Kidney tubule cell (primary cell): ENCODE measurements around the gene MCC.

Source experiments
- DNase-seq: peaks from one replicate; pipeline ENCODE4 v3.0.0-alpha.2; 2018; ENCODE audit warnings: low spot score

Gene MCC

DNA sequence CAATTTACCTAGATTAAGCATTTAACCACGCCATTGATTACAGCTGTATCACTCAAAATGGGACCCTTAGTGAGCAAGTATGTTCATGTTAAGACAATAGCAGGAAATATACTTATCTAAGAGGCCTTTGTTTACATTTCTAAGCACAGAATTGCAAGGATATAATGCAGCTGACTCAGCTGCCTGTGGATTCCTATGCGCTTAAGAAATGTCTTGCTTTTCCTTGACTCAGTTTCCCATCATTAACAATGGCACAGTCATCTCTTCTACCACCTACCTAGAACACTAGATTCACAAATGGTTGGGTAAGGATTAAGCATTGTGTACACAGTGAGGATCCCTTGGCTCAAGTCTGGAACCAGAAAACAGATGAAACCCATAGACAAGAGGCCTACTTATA, 217.2 kb downstream of the MCC start:
- DNase-seq, result peak; percentile 65

DNA sequence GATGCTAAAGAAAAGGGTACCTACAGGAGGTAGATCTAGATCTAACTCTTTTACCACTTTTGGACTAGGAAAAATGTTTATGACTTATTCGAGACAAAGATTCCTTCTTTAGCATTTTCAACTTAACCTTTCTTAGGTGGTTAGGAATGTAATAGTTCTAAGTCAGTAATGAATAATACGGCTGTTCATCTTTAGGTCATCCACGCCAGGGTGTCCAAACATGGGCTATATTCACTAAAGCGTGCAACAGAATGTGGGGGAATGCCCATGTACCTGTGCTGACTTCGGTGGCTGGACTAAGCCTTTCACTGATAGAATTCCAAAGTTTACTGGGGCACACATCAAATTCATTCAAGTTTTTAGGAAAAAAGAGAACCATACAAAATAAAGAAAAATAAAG, 218.2 kb downstream of the MCC start:
- peak; percentile 66 for DNase-seq

DNA sequence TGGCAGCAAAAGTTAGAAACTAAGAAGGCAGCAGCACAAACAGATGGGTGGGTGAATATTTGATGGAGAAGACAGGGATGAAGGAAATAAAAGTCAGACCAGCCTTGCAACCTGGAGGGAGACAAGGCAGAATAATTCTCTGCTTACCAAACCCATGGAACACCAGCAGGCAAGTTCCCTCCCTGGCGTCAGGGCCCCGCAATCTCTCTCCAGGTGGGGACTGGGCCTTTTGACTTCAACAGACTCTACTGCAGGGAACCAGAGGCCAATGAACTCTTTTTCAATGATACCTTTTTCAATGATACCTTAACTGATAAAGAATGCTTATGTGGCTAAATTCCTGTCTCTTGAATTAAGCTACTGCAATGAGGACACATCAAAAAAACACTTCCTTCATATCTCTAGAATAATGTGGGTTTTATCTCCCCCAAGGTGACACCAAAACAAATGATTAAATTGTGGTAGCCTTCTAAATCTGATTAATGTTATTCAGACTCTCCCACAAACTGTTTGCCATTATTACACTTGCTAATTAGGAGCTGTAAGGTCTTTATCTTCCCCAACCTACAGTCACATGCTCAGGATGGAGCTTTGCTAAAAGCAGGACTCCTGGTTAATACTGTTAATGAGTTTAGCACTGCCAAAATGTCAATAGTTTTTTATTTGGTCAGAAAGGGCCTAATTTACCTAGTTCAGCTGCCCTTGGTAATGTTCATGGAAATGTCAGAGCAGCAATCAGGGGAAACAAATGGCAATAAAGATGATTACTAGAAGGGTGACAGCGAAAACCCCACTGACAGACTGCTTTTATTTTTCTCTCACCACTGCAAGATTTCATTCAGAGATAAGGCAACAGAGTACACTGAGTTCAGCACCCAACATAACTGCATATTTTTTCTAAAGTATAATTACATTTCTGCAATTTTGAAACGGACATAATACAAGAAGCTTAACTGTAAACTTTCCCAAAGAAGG, 218.9 kb downstream of the MCC start:
- no peak for DNase-seq

DNA sequence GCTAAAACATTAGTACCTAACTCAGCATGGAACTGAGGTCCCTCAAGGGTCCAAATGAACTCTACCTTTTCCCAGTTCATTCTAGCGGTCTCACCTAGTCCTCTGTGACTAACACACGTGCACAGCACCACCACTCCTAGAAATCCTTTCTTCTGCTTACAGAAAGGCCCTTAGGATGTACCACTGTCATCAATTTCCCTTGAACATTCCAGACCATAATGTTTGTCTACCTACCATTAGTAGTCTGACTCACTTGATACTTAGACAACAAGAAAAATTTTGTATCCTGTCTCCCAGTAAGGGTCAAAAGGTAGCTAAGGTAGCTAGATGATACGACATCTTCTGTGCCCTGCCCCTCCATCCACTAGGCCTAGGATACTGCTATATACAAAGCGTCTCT, 220.0 kb downstream of the MCC start:
- DNase-seq, result peak; percentile 57

DNA sequence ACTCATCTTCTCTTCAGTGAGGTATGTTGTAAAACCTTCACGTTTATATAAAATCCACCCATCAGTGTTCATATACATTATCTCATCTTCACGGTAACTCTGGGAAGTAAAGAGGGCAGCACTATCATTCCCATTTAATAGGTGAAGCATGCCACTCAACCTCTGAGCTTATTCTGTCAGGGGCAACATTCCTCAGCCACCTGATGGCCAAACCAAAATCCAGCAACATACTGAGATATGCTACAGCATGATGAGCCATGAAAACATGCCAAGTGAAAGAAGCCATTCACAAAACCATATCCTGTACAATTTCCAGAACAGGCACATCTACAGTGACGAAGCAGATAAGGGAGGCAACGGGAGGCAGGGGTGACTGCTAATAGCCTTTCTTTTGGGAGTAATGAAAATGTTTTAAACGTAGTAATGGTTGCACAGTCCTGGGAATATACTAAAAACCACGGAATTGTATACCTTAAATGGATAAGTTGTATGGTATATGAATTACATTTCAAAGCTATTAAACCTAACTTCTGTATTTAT, 220.8 kb downstream of the MCC start:
- no peak for DNase-seq

DNA sequence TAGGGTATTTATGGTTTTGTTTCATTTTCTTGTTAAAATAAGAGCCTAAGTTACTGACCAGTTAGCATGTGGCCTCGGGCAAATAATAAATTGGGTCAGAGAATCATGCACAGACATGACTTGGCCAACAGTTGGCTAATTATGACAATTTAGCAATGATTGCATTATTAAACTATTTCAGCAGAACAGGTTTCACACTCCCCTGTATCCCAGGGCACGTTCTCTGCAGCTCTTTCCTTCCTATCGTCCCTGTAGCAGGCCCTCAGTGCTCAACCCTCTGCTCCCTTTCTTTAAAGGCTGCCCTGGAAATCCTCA, 221.4 kb downstream of the MCC start:
- DNase-seq, result no peak

DNA sequence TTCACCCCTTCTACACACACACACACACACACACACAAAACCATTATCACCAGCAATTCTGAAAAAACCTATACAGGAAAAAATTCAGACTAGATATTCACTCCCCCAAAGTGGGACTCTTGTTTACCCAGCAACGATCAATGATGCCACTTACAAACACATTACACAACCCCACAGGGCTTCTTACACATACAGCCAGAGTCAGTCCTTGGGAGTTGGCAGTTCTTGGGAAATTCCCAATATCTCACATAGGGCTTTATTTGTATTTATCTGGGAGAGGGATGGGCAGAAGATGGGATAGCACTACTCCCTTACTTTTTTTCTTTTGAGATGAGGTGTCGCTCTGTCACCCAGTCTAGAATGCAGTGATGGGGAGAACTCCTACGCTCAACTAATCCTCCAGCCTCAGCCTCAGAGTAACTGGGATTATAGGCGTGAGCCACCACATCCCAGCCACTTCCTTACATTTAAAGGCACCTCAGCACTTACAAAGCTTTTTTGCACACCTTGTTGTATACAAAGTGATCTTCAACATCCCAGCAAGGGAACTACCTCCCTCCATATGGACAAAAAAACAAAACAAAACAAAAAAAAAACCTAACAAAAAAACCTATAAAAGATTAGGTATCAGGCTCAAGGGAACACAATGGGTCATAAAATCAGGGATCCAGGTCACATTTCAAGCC, 221.9 kb downstream of the MCC start:
- DNase-seq, result peak; percentile 72

DNA sequence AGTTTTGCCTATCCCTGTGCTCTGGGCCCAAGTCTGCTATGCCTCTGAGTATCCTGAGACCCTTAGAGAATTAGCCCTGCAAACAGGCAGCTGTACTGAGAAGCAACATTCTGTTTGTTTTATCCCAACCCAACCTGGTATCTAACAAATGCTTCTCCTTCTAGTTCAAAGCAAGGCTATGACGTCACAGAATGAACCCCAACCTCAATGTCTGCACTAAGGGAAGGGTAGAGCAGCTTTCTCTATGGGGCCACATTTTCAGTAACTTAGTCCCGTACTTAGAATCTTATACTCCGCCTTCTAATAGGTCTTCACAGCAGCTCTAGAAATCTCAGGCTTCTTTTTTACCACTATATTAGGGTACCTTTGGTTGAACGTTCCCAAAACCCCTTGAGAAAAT, 223.1 kb downstream of the MCC start:
- DNase-seq, result no peak

DNA sequence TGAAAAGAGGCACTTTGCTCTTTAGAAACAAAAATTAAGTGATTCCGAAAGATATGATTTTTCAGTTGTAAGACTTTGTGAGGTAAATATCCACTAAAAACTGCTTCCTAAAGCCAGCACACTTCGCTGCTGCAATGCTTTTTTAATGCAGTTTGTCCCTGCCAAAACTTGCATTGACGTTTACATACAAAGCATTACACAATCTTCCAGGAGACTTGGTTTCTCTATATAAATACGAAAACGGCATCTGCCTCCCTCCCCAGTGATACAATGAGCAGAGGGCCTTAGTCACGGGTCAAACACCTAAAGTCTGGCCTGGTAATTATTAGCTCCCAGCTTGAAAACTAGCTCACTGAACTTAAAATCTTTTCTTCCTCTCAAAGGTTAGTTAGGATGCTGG, 224.2 kb downstream of the MCC start:
- DNase-seq, result peak; percentile 71

DNA sequence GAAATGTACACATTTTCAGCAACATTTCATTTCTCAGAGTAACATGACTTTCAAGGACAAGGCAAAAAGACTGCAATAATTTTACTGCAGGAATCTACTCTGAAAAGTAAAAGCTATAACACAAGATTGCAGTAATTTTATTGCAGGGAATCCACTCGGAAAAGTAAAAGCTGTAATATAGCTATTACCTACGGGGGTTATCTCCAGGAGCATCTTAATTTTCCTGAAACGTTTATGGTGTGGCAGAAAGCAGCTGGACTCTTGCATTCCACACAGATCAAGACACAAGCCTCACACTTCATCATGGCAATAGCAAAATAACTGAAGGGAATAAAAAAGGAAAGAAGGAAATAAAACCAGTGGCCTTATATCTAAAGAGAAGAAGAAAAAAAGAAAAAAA, 224.7 kb downstream of the MCC start:
- DNase-seq, result no peak

DNA sequence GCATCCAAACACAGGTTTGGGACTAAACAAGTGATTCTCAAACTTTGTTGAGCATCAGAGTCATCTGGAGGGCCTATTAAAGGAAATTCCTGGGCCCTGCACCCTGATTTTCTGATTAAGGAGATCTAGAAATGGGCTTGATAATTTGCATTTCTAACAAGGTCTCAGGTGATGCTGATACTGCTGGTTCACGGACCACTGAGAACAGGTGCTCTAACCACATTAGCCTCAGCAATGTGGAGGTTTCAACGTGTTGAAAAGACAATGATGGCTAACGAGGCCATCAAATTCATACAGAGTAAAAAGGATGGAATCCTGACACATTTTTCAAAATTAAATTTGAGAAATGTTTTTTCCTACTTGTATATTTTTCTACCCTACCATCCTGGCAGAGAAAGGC, 225.6 kb downstream of the MCC start:
- DNase-seq, result no peak

DNA sequence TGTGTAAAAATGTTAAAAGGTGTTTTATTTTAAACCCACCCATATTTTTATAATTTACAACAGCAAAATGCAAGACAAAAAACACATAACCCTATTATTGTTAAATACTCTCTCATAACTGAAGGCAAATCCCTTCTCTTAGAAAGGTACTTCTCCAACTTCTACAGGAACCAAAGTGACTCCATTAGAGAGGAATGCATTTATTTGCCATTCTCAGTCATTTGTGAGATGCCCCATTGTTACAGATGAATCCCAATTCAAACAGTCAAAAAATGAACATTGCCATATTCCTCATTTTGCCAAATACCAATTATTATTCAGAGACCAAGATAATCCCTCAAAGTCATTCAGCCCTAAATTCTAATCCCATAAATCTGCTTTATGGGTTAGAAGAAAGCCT, 229.2 kb downstream of the MCC start:
- no peak for DNase-seq

DNA sequence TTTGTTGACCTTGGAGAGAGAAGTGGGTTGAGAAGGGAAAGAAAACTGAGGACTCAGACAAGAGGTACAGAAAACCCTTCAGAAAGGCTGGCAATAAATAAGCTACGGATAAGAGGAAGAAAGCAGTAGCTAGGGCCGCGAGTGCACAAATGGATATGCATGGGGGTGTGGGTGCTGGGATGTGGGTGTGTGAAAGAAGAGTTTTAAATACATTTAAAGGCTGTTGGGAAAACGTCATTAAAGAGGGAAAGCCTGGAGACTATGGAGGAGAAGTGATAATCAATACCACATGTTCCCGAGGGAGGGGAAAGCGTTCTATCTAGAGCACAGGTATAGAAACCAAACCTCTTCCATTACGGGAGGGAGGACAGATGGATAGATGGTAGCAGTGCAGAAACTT, 230.7 kb downstream of the MCC start:
- DNase-seq, result no peak

DNA sequence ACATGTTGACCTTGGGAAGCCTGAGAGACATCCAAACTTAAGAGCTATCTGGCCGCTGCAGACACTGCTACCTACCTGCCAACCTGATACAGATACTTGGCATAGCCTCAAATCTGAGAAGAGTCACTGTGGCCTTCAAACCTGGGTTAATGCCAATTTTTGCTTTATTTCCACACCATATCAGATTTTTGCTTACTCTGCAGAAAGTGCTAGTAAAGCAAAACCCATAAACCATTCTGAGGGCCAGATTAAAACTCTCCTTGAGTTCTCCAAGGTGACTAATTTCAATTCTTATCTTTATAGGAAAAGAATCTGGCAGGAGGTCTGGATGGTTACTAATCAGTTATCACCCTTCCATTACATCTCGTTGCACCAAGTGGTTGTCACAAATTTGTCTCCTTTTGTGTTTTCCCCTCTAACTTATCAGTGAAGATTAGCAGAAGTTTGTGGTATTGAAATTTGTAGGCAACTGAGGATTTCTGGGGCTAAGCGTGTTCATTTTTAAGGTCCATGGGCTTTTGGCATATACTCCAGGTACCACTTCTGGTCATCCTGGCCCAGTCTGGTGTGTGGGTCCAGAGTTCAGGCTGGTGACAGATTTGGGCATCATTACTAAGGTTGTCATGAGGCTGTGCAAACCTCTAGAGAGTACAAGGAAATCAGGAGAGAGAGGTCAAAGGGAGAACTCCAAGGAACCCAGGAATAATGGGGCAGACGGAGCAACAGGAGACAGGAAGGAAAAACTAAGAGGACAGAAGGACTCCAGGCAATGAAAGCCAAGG, 231.4 kb downstream of the MCC start:
- no peak for DNase-seq

DNA sequence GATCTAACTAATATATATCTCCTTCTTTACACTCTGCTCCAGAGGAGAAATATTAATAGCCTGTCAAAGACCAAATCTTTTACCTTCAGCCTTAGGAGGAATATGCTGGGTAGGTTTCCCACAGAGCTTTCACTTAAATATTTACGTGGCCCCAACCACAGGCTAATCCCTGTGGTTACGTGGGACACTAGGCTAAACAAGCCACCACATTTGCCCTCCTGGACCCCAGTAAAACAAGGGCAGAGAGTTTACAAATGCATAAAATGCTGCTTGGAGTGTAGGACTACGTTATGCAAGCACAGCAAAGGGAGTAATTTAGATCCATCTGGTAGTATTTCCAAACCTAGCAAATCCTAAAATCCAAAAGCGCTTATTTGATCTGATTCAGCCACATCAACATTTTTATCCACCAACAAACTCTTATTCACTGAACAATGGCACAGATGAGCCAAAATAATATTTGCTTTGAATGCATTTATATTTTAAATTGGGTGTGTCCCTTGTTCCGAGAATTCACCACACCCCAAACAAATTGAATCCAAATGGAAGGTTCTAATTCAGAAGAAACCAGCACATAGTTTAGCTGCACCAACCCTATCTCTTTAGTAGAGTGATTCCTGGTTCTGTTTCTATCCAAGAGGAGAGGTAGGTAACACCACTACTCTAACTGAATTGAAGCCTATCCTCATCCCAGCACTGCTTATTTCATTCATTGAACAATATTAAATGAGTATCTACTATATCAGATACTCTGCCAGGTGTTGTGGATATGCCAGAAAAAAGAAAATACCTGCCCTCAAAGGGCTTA, 232.5 kb downstream of the MCC start:
- DNase-seq, result no peak

DNA sequence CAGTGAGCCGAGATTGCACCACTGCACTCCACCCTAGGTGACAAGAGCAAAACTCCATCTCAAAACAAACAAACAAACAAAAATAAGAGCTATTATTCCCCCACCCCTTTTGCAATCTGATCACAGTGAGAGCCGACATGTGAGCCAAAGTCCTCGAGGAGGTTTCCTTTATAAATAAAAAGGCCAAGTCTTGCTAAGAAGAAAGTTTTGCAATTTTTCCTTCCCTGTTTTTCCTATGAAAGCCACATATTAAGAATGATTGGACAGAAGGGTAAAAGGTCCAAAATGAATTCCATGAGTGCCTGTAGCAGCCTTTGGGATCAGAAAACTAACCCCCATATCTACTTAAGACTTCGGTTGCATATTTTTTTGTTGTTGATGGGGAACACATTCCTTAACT, 233.1 kb downstream of the MCC start:
- DNase-seq, result no peak

DNA sequence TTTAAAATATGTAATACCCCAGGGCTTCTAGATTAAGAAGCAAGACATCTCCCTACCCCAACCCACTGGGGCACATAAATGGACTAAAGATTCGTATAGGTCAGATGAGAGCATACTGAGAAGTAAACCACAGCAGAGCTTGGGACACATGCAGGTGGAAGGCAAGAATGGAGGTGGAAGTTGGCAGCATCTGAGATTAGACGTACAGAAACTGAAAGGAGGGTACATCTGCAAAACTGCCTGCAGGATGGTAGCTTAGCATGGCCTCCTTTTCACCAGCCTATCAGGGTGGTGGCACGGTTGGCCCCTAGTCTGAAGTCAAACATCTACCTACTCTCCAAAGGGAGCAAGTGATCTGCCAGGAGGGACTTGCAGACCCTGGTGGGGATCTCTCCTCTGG, 235.2 kb downstream of the MCC start:
- no peak for DNase-seq

DNA sequence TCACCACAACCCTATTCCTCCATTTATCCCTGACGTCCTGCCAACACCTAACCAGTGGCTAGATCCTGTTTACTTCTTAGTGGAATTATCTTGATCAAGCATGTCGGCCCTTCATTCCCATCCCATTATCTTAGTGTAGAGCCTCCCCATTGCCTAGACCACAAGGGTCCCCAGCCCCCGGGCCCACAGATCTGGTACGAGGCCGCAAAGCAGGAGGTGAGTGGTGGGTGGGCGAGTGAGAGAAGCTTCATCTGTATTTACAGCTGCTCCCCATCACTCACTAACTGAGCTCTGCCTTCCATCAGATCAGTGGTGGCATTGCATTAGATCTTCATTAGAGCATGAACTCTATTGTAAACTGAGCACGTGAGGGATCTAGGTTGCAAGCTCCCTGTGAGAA, 236.2 kb downstream of the MCC start:
- DNase-seq, result no peak

DNA sequence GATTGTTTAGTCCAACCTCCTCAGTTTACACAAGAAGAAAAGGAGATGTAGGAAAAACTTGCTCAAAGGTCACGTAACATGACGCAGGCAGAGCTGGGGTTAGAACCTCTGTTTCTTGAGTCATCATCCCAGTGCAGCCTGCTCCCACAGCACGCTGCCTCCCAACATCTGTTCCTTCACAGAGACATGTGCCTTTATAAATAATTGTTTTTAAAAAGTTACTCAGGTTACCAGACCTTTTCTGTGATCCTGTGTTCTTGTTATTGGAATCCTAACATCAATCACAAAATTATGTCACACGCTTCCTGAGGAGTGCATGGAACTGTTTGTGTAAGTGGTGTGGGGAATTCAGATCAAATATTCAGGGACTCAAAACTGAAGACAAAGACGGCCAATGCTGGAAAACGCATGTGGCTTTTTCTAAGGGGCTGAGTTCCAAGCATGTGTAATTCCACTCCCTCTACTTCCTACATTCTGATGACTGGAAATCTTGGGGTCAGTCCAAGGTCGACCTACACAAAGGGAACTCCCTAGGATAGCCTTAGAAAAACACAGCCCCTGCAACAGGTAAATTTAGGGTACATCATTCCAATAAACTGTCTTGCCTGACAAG, 237.8 kb downstream of the MCC start:
- no peak for DNase-seq

DNA sequence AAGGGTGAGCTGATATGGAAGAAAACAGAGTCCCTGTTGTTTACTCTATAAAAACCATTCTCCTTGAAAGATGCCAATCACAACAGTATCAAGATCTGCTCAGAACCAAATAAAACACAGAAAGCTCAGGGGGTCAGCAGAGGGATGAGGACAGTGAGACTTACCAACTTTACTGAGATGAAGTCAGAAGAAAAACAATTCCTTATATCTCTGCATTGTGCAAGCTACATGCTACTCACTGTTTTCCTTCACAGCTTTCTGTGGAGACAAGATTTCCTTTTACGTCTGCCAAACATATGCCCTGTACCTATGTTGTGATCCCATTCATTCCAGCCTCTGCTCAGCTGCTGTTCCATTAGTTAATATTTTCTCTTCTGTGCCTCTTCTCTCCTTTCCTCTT, 239.0 kb downstream of the MCC start:
- no peak for DNase-seq

DNA sequence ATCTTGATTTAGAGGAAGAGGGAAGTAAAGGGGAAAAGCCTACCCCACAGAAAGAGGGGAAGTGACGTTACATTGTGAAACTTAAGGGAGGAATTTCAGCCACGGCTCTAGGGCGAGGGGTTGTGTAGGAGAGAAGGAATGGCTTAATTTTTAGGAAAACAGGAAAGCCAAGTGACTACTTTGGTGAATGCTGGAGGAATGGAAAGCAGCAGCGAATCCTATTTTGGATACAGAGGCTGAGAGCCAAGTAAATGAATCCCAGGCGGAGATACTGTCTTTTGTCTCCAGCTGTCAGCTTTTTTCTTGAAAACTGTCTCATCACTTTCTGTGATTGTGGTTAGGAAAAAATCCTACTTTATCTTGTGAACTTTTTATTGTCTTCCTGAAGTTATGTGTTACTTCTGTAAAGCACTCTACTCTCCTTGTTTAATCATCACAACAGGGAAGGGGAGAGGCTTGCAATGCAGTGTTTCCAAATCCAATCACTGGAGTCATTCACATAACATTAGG, 241.8 kb downstream of the MCC start:
- DNase-seq, result no peak
